HEK293 (cell line): ENCODE data around the gene UBE3B.

Source experiments
- GLIS1 ChIP-seq: fragments of 450-650 bp; formaldehyde crosslinking; IDR thresholded peaks from 2 replicates; pipeline ENCODE4 v1.5.1; 2016; ENCODE audit warnings: missing biosample characterization, missing genetic modification characterization
- GLIS2 ChIP-seq: fragments of 450-650 bp; formaldehyde crosslinking; IDR thresholded peaks from 2 replicates; pipeline ENCODE4 v1.5.1; 2016; ENCODE audit warnings: missing biosample characterization, missing genetic modification characterization
- HOXA7 ChIP-seq: sonication (generic); formaldehyde crosslinking; IDR thresholded peaks from 2 replicates; pipeline ENCODE4 v1.8.1; 2022; ENCODE audit warnings: missing genetic modification reagents, borderline replicate concordance
- IKZF3 ChIP-seq: fragments of 450-650 bp; IDR thresholded peaks from 2 replicates; pipeline ENCODE4 v1.5.0; 2018; ENCODE audit warnings: missing biosample characterization, mild to moderate bottlenecking, missing genetic modification characterization, moderate library complexity
- KLF10 ChIP-seq: fragments of 450-650 bp; IDR thresholded peaks from 2 replicates; pipeline ENCODE4 v1.5.1; 2018; ENCODE audit warnings: missing biosample characterization, mild to moderate bottlenecking, missing genetic modification characterization
- KLF7 ChIP-seq: fragments of 450-650 bp; formaldehyde crosslinking; IDR thresholded peaks from 2 replicates; pipeline ENCODE4 v1.5.1; 2016; ENCODE audit warnings: missing biosample characterization, missing genetic modification characterization, borderline replicate concordance
- OSR2 ChIP-seq: fragments of 450-650 bp; formaldehyde crosslinking; IDR thresholded peaks from 2 replicates; pipeline ENCODE4 v1.5.1; 2016; ENCODE audit warnings: missing biosample characterization, missing genetic modification characterization
- PRDM1 ChIP-seq: fragments of 450-650 bp; formaldehyde crosslinking; IDR thresholded peaks from 2 replicates; pipeline ENCODE4; 2016; ENCODE audit warnings: missing biosample characterization, missing genetic modification characterization
- SCRT2 ChIP-seq: fragments of 450-650 bp; formaldehyde crosslinking; IDR thresholded peaks from 2 replicates; pipeline ENCODE4 v1.5.1; 2016; ENCODE audit warnings: missing biosample characterization, missing genetic modification characterization
- ZBTB8A ChIP-seq: fragments of 450-650 bp; formaldehyde crosslinking; IDR thresholded peaks from 2 replicates; pipeline ENCODE4 v1.5.1; 2016; ENCODE audit warnings: missing biosample characterization, missing genetic modification characterization
- ZEB2 ChIP-seq: fragments of 450-650 bp; formaldehyde crosslinking; IDR thresholded peaks from 2 replicates; pipeline ENCODE4 v1.5.1; 2016; ENCODE audit warnings: missing biosample characterization, missing genetic modification characterization
- ZFHX2 ChIP-seq: fragments of 450-650 bp; formaldehyde crosslinking; conservative IDR thresholded peaks from 2 replicates; pipeline ENCODE4 v1.5.1; 2016; ENCODE audit warnings: missing biosample characterization, missing genetic modification characterization
- ZFP37 ChIP-seq: fragments of 450-650 bp; formaldehyde crosslinking; IDR thresholded peaks from 2 replicates; pipeline ENCODE4 v1.5.1; 2016; ENCODE audit warnings: missing biosample characterization, missing genetic modification characterization
- ZFP41 ChIP-seq: fragments of 450-650 bp; formaldehyde crosslinking; IDR thresholded peaks from 2 replicates; pipeline ENCODE4 v1.5.1; 2016; ENCODE audit warnings: missing biosample characterization, missing genetic modification characterization, borderline replicate concordance
- ZFP69B ChIP-seq: fragments of 450-650 bp; formaldehyde crosslinking; IDR thresholded peaks from 2 replicates; pipeline ENCODE4 v1.5.1; 2016; ENCODE audit warnings: missing biosample characterization, missing genetic modification characterization
- ZNF140 ChIP-seq: fragments of 450-650 bp; formaldehyde crosslinking; IDR thresholded peaks from 2 replicates; pipeline ENCODE4 v1.5.1; 2016; ENCODE audit warnings: missing biosample characterization, missing genetic modification characterization
- ZNF157 ChIP-seq: fragments of 450-650 bp; formaldehyde crosslinking; IDR thresholded peaks from 2 replicates; pipeline ENCODE4 v1.5.1; 2016; ENCODE audit warnings: missing biosample characterization, missing genetic modification characterization
- ZNF184 ChIP-seq: fragments of 450-650 bp; IDR thresholded peaks from 2 replicates; pipeline ENCODE4 v1.5.1; 2018; ENCODE audit warnings: missing biosample characterization, mild to moderate bottlenecking, missing genetic modification characterization
- ZNF324 ChIP-seq: fragments of 450-650 bp; formaldehyde crosslinking; IDR thresholded peaks from 2 replicates; pipeline ENCODE4 v1.5.1; 2016; ENCODE audit warnings: missing biosample characterization, missing genetic modification characterization
- ZNF354C ChIP-seq: fragments of 450-650 bp; formaldehyde crosslinking; IDR thresholded peaks from 2 replicates; pipeline ENCODE4 v1.5.1; 2016; ENCODE audit warnings: missing biosample characterization, missing genetic modification characterization, low read depth, borderline replicate concordance
- ZNF394 ChIP-seq: fragments of 450-650 bp; formaldehyde crosslinking; IDR thresholded peaks from 2 replicates; pipeline ENCODE4 v1.5.1; 2016; ENCODE audit warnings: missing biosample characterization, missing genetic modification characterization, mild to moderate bottlenecking, moderate library complexity, borderline replicate concordance
- ZNF621 ChIP-seq: fragments of 450-650 bp; formaldehyde crosslinking; IDR thresholded peaks from 2 replicates; pipeline ENCODE4 v1.5.1; 2017; ENCODE audit warnings: missing biosample characterization, missing genetic modification characterization
- ZNF654 ChIP-seq: fragments of 450-650 bp; formaldehyde crosslinking; IDR thresholded peaks from 2 replicates; pipeline ENCODE4 v1.5.1; 2016; ENCODE audit warnings: low read depth, missing biosample characterization, missing genetic modification characterization
- ZNF658 ChIP-seq: fragments of 450-650 bp; formaldehyde crosslinking; IDR thresholded peaks from 2 replicates; pipeline ENCODE4; 2016; ENCODE audit warnings: missing biosample characterization, missing genetic modification characterization
- ZNF677 ChIP-seq: fragments of 450-650 bp; IDR thresholded peaks from 2 replicates; pipeline ENCODE4 v1.5.0; 2018; ENCODE audit warnings: missing biosample characterization, mild to moderate bottlenecking, missing genetic modification characterization, moderate library complexity
- ZNF777 ChIP-seq: fragments of 450-650 bp; formaldehyde crosslinking; IDR thresholded peaks from 2 replicates; pipeline ENCODE4 v1.5.1; 2017; ENCODE audit warnings: missing biosample characterization, missing genetic modification characterization, borderline replicate concordance
- ZSCAN23 ChIP-seq: fragments of 450-650 bp; formaldehyde crosslinking; IDR thresholded peaks from 2 replicates; pipeline ENCODE4 v1.5.1; 2016; ENCODE audit warnings: missing biosample characterization, missing genetic modification characterization
- TF ChIP-seq, protein P1 (sequence below): fragments of 450-650 bp; formaldehyde crosslinking; IDR thresholded peaks from 2 replicates; pipeline ENCODE4 v1.5.1; 2016; ENCODE audit warnings: missing biosample characterization, missing genetic modification characterization
- TF ChIP-seq, protein P2 (sequence below): fragments of 450-650 bp; formaldehyde crosslinking; IDR thresholded peaks from 2 replicates; pipeline ENCODE4 v1.5.1; 2016; ENCODE audit warnings: missing biosample characterization, missing genetic modification characterization
- TF ChIP-seq, protein P3 (sequence below): fragments of 450-650 bp; formaldehyde crosslinking; IDR thresholded peaks from 2 replicates; pipeline ENCODE4 v1.5.1; 2016; ENCODE audit warnings: missing biosample characterization, missing genetic modification characterization
- TF ChIP-seq, protein P4 (sequence below): fragments of 450-650 bp; formaldehyde crosslinking; IDR thresholded peaks from 2 replicates; pipeline ENCODE4 v1.5.1; 2016; ENCODE audit warnings: missing biosample characterization, missing genetic modification characterization
- TF ChIP-seq, protein P5 (sequence below): fragments of 450-650 bp; formaldehyde crosslinking; IDR thresholded peaks from 2 replicates; pipeline ENCODE4 v1.5.1; 2016; ENCODE audit warnings: missing biosample characterization, missing genetic modification characterization, low read depth

UBE3B gene

DNA sequence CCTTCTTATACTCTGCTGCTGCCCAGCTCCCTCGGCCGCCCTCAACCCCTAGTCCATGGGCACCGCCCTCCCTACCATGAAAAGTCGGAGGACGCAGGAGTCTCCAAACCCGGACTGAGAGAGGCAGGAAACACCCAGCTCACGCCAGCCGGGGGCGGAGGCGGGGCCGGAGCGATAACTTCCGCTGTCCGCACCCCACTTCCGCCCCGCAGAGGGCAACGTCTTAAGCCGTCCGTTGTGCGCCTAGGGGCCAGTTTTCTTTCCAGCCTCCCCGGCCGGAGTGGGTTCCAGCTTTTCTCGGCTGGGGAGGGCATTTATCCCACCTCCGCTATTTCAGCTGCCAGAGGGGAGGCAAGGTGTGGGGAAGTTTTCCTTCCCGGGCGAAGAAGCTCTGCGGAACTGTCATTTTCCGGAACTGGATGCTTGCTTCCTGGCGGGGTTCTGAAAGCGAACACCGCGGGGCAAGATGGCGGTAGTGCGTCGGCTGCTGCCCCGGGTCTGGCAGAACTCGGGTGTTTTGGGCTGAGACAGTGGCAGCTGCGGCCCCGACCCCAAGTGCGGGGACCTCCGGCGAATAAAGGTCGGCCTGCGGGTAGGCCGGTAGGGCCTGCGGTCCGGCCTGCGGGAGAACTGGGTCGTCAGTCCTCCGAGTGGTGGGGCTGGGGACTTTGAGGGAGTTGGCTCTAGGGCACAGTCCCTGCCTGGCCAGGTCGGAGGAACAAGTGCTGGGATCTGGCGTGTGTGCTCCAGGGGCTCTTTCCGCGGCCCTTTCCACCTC, at the start of gene UBE3B, which contains the start of gene KCTD10 (continued):
- TF ChIP-seq, protein P1, sequence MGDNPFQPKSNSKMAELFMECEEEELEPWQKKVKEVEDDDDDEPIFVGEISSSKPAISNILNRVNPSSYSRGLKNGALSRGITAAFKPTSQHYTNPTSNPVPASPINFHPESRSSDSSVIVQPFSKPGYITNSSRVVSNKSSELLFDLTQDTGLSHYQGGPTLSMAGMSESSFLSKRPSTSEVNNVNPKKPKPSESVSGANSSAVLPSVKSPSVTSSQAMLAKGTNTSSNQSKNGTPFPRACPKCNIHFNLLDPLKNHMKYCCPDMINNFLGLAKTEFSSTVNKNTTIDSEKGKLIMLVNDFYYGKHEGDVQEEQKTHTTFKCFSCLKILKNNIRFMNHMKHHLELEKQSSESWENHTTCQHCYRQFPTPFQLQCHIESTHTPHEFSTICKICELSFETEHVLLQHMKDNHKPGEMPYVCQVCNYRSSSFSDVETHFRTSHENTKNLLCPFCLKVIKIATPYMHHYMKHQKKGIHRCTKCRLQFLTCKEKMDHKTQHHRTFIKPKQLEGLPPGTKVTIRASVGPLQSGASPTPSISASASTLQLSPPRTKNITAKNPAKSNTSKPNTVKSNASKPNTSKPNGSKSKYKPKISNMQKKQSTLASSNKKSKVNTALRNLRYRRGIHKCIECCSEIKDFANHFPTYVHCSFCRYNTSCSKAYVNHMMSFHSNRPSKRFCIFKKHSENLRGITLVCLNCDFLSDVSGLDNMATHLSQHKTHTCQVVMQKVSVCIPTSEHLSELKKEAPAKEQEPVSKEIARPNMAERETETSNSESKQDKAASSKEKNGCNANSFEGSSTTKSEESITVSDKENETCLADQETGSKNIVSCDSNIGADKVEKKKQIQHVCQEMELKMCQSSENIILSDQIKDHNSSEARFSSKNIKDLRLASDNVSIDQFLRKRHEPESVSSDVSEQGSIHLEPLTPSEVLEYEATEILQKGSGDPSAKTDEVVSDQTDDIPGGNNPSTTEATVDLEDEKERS (tag by site-specific recombination): peak; percentile 72; the same call in 1 of the 2 replicates
- TF ChIP-seq SCRT2 (tag by site-specific recombination) (0 out of 2 replicates have a peak, but pooled peaks have one; percentile 46), OSR2 (tag by site-specific recombination) (peak; percentile 31; the same call in 1 of the 2 replicates), ZEB2 (peak; percentile 80), ZSCAN23 (tag by site-specific recombination) (peak; percentile 89), GLIS2 (peak; percentile 32; the same call in 1 of the 2 replicates), ZNF658 (tag by site-specific recombination) (no peak), ZNF621 (tag by site-specific recombination) (no peak), ZNF354C (tag by site-specific recombination) (no peak), ZNF677 (tag by site-specific recombination) (no peak), ZNF324 (tag by site-specific recombination) (peak; percentile 99), KLF10 (peak; percentile 86), ZNF777 (tag by site-specific recombination) (peak; percentile 96), ZFP37 (peak; percentile 98), GLIS1 (0 out of 2 replicates have a peak, but pooled peaks have one; percentile 16), ZNF157 (tag by site-specific recombination) (no peak), ZFP69B (tag by site-specific recombination) (peak; percentile 82), ZBTB8A (tag by site-specific recombination) (peak; percentile 59; the same call in 1 of the 2 replicates), ZNF394 (tag by site-specific recombination) (peak; percentile 85), ZFHX2 (tag by site-specific recombination) (peak; percentile 76), IKZF3 (tag by site-specific recombination) (peak; percentile 58; the same call in 1 of the 2 replicates), KLF7 (tag by site-specific recombination) (peak; percentile 96), HOXA7 (CRISPR knock-in tag) (no peak), ZFP41 (tag by site-specific recombination) (0 out of 2 replicates have a peak, but pooled peaks have one; percentile 83), ZNF654 (tag by site-specific recombination) (no peak; the same call in 1 of the 2 replicates), PRDM1 (tag by site-specific recombination) (no peak), ZNF184 (tag by site-specific recombination) (peak; percentile 51; the same call in 1 of the 2 replicates), ZNF140 (tag by site-specific recombination) (no peak)
- TF ChIP-seq, protein P2, sequence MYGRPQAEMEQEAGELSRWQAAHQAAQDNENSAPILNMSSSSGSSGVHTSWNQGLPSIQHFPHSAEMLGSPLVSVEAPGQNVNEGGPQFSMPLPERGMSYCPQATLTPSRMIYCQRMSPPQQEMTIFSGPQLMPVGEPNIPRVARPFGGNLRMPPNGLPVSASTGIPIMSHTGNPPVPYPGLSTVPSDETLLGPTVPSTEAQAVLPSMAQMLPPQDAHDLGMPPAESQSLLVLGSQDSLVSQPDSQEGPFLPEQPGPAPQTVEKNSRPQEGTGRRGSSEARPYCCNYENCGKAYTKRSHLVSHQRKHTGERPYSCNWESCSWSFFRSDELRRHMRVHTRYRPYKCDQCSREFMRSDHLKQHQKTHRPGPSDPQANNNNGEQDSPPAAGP (tag by site-specific recombination): peak; percentile 98
- TF ChIP-seq, protein P3, sequence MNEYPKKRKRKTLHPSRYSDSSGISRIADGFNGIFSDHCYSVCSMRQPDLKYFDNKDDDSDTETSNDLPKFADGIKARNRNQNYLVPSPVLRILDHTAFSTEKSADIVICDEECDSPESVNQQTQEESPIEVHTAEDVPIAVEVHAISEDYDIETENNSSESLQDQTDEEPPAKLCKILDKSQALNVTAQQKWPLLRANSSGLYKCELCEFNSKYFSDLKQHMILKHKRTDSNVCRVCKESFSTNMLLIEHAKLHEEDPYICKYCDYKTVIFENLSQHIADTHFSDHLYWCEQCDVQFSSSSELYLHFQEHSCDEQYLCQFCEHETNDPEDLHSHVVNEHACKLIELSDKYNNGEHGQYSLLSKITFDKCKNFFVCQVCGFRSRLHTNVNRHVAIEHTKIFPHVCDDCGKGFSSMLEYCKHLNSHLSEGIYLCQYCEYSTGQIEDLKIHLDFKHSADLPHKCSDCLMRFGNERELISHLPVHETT (tag by site-specific recombination): peak; percentile 100
- TF ChIP-seq, protein P4, sequence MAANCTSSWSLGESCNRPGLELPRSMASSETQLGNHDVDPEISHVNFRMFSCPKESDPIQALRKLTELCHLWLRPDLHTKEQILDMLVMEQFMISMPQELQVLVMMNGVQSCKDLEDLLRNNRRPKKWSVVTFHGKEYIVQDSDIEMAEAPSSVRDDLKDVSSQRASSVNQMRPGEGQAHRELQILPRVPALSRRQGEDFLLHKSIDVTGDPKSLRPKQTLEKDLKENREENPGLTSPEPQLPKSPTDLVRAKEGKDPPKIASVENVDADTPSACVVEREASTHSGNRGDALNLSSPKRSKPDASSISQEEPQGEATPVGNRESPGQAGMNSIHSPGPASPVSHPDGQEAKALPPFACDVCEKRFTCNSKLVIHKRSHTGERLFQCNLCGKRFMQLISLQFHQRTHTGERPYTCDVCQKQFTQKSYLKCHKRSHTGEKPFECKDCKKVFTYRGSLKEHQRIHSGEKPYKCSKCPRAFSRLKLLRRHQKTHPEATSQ (tag by site-specific recombination): peak; percentile 97
- TF ChIP-seq, protein P5, sequence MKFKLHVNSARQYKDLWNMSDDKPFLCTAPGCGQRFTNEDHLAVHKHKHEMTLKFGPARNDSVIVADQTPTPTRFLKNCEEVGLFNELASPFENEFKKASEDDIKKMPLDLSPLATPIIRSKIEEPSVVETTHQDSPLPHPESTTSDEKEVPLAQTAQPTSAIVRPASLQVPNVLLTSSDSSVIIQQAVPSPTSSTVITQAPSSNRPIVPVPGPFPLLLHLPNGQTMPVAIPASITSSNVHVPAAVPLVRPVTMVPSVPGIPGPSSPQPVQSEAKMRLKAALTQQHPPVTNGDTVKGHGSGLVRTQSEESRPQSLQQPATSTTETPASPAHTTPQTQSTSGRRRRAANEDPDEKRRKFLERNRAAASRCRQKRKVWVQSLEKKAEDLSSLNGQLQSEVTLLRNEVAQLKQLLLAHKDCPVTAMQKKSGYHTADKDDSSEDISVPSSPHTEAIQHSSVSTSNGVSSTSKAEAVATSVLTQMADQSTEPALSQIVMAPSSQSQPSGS: no peak
